SH-SY5Y (cell line): Measurements from ENCODE around the gene KLHL26.

Source experiments
- GATA2 ChIP-seq: IDR thresholded peaks from 2 replicates; pipeline ENCODE4 v1.6.1; 2011; ENCODE audit warnings: mild to moderate bottlenecking, low read depth, low read length
- GATA3 ChIP-seq: IDR thresholded peaks from 2 replicates; pipeline ENCODE4 v1.6.1; 2011; ENCODE audit warnings: low read depth, mild to moderate bottlenecking, low read length, moderate library complexity

Gene KLHL26

DNA sequence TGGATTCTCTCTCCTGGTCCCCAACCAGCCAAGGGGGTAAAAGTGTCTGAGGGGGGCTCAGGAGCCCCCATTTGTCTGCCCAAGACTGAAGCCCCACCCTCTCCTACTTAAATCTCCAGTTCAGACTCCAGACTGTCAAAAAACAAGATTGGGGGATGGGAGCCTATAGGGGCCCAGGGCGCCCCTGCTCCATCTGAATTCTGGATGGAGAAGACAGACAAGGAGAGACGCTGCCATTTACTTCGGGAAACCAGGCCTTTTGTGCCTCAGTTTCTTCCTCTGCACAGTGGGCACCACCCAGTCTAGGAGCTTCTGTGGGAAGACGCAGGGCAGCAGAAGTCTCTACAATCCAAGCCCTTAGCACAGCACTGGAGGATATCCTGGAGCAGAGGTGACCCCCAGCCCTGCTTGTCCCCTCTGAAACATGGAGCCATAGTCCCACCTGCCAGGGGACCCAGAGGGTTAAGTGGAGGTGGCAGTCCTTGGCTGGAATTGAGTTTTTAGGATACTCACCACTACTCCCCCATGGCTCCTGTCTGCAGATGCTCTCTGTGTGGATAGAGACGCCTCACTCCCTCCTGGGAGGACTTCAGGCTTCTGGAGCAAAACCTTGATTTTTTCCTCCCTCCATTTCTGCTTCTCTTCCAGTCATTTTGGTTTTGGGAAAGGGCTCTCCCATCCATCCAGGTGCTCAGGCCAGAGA lies 28.6 kb upstream of the KLHL26 start:
- no peak for TF ChIP-seq GATA2
- TF ChIP-seq GATA3: no peak

- no peak for TF ChIP-seq GATA3
- no peak for TF ChIP-seq GATA2
Measured at GRCh38 chr19:18608805-18609716, 27.8 kb upstream of the KLHL26 start.

GRCh38 chr19:18609717-18610051 lies 27.1 kb upstream of the KLHL26 start:
- no peak for TF ChIP-seq GATA3
- no peak for TF ChIP-seq GATA2

GRCh38 chr19:18610245-18610555 lies 26.6 kb upstream of the KLHL26 start:
- TF ChIP-seq GATA3: no peak
- TF ChIP-seq GATA2: no peak

- no peak for TF ChIP-seq GATA2
- no peak for TF ChIP-seq GATA3
Measured at GRCh38 chr19:18610556-18611326, 26.1 kb upstream of the KLHL26 start.

DNA sequence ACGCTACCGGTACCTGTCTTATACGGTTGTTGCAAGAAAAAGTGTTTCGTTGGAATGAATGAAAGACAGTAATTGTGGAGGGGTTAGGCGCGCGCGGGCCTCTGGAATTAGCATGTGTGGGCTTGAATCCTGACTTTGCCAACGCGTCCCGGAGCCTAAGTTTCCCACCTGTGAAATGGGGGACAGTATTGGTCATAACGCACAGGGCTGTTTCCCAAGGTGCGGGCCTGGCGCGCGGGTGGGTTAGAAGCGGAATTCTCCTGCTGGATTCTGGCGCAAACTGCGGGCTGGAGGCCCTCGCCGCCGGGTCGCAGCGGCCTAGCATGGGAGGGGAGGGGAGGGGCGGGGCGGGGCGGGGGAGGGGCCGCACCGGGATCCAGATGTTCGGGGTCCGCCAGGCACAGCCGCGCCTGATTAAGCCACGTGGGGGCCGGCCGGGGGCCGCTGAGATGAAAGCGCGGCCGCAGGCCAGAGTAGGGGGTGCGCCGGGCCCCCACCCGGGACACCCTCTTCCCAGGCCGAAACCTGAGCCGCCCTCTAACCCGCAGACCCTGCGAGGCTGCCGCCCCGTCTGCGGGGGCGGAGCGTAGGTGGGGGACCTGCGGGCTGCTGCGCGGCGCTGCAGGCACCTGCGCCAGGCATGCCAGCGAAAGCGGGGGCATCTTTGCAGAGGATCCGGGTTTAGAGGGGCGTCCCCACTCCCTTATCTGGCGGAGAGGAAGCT lies 25.3 kb upstream of the KLHL26 start:
- TF ChIP-seq GATA3 (no peak), GATA2 (no peak)

DNA sequence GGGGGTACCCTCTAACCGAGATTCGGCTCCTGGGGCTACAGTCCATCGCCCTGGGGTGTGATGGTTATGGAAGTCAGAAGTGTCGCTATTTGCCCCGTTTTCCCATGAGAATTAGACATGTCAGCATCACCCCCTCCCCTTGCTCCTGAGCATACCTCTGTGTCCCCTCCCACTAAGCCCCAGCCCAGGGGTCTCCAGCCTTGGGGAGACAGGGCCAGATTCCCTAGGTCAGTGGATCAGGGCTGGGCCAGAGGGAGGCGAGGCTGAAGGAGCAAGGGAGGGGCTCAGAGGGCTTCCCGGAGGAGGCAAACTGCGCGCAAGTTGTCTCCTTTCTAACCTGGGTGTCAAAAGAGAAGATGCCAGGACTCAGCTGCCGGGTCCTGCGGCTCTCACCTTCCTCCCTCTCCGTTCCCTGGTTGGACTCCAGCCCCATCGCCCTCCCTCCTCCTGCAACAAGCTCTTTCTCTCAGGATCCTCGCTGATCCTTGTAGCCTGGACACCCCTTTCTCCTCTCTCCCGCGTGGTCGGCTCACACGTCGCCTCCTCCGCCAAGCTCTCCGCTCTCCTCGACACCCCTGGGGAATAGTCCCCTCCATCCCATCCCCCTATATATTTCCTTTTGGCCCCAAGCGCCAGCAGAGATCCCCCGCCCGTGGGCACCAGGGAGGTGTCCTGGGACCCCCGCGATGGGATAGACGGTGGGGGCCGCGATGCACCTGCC lies 24.6 kb upstream of the KLHL26 start:
- TF ChIP-seq GATA3: no peak
- no peak for TF ChIP-seq GATA2

GRCh38 chr19:18612772-18613588 lies 23.8 kb upstream of the KLHL26 start, which contains the start of gene TMEM59L:
TMEM59L (plus strand) TSS chr19:18612870; CDS start chr19:18612959, 89 bp downstream.
- TF ChIP-seq GATA3: no peak
- no peak for TF ChIP-seq GATA2

DNA sequence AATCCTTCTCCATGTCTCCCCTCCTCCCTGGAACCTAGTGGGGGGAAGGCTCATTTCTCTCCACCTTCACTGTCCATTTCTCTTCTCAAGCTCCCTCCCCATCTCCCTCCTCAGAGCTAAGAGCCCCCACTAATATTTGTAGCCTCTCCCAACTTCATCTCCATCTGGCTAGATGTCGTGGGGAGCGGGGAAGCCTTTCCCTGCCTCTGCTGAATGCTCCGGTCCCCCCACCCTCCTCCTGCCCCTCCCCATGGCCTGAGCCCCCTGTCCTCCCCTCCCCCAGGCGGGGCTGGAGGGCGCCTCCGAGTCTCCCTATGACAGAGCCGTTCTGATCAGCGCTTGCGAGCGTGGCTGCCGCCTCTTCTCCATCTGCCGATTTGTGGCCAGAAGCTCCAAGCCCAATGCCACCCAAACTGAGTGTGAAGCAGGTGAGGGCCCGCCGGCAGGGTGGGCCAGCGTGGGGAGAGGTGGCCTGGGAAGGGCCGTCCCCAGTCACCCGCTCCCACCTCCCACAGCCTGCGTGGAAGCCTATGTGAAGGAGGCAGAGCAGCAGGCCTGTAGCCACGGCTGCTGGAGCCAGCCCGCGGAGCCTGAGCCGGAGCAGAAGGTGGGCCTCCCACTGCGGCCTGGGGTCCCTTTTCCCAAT lies 23.1 kb upstream of the KLHL26 start:
- no peak for TF ChIP-seq GATA3
- no peak for TF ChIP-seq GATA2

GRCh38 chr19:18616023-18616422 lies 20.8 kb upstream of the KLHL26 start:
- TF ChIP-seq GATA3 (no peak), GATA2 (no peak)

GRCh38 chr19:18617562-18617961 lies 19.3 kb upstream of the KLHL26 start:
- TF ChIP-seq GATA2: no peak
- no peak for TF ChIP-seq GATA3

- TF ChIP-seq GATA3: no peak
- no peak for TF ChIP-seq GATA2
Measured at GRCh38 chr19:18618236-18618635, 18.6 kb upstream of the KLHL26 start.
